OCI-LY3 (cell line): Measurements from ENCODE around the gene CAMTA1.

Experiments used
- H2AFZ ChIP-seq: fragments of 200-600, 300-600 bp; shearing (Covaris generic); 2 replicates; pipeline ENCODE4 v1.6.0; 2014; ENCODE audit warnings: antibody characterized with exemption, low read depth, low read length
- H3K27ac ChIP-seq: fragments of 200-600, 300-600 bp; sonication (generic); 2 replicates; pipeline ENCODE4 v1.5.1; 2014; ENCODE audit warnings: mild to moderate bottlenecking, low read length, moderate library complexity, mixed read lengths
- H3K27me3 ChIP-seq: fragments of 200-600, 300-600 bp; sonication (generic); 2 replicates; pipeline ENCODE4 v1.6.1; 2014; ENCODE audit warnings: low read depth, low read length, mixed read lengths
- H3K36me3 ChIP-seq: fragments of 200-600, 300-600 bp; sonication (generic); replicated peaks from 2 replicates; pipeline ENCODE3; 2014; ENCODE audit warnings: low read depth, low read length, mixed read lengths
- H3K4me1 ChIP-seq: fragments of 300-600, 200-600 bp; sonication (generic); 2 replicates; pipeline ENCODE4 v1.6.1; 2014; ENCODE audit warnings: low read length, mixed read lengths
- H3K4me2 ChIP-seq: fragments of 200-600, 300-600 bp; sonication (generic); 2 replicates; pipeline ENCODE4 v1.6.1; 2014; ENCODE audit warnings: low read length, mixed read lengths
- H3K4me3 ChIP-seq: fragments of 300-600, 200-600 bp; sonication (generic); 2 replicates; pipeline ENCODE4 v1.5.1; 2014; ENCODE audit warnings: antibody characterized with exemption, mild to moderate bottlenecking, low read length, moderate library complexity
- H3K79me2 ChIP-seq: fragments of 300-600, 200-600 bp; shearing (Covaris generic); 2 replicates; pipeline ENCODE4 v1.6.1; 2014; ENCODE audit warnings: mild to moderate bottlenecking, low read length, mixed read lengths
- H3K9ac ChIP-seq: fragments of 300-600, 200-600 bp; shearing (Covaris generic); 2 replicates; pipeline ENCODE4 v1.6.0; 2014; ENCODE audit warnings: mild to moderate bottlenecking, low read length, moderate library complexity
- H3K9me3 ChIP-seq: fragments of 200-600, 300-600 bp; shearing (Covaris generic); 2 replicates; pipeline ENCODE4 v1.6.1; 2014; ENCODE audit warnings: low read length, mixed read lengths; ENCODE audit not compliant: insufficient read depth
- H4K20me1 ChIP-seq: fragments of 200-600, 300-600 bp; sonication (generic); 2 replicates; pipeline ENCODE4 v1.6.1; 2016; ENCODE audit warnings: low read length, mixed read lengths; ENCODE audit not compliant: insufficient read depth
- CTCF ChIP-seq: fragments of 200-600, 300-600 bp; sonication (generic); IDR thresholded peaks from 2 replicates; pipeline ENCODE4 v1.5.1; 2014; ENCODE audit warnings: antibody characterized with exemption, low read length, low read depth
- EZH2phosphoT487 ChIP-seq: fragments of 200-600 bp; shearing (Covaris generic); IDR thresholded peaks from 2 replicates; pipeline ENCODE4 v1.6.1; 2018; ENCODE audit warnings: antibody characterized with exemption, mixed run types, low read depth

The CAMTA1 gene

DNA sequence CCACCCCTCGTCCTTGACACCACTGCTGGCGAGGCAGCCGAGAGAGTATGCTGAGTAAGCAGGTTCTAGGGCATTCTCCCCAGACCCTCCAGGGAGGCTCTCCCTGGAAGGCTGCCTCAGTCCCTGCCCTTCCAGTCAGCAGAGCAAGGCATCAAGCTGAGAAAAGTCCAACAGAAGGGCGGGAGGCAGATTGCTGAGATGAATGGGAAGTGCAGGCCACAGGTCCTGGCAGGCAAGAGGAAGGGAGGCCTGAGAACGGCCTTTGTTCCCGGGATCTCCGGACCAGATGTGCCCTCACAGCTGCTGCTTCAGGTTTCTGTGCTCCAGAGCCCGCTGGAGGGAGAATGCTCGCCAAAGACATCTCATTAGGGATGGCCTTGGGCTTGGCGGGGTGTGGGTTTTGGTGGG lies 715.8 kb downstream of the CAMTA1 start:
- H3K4me1 ChIP-seq: peaks cover 3% of the 10 kb centered on the region; the same call in 1 of the 2 replicates
- H3K36me3 ChIP-seq: no peaks in the 10 kb centered on the region
- TF ChIP-seq CTCF (no peak), EZH2phosphoT487 (no peak)
- no peaks in the 10 kb centered on the region for H4K20me1 ChIP-seq
- H3K4me2 ChIP-seq: no peak overlapping the region
- H2AFZ ChIP-seq: no peak overlapping the region
- no peaks in the 10 kb centered on the region for H3K27me3 ChIP-seq
- H3K9me3 ChIP-seq: no peaks in the 10 kb centered on the region
- H3K9ac ChIP-seq: no peak overlapping the region
- H3K27ac ChIP-seq: no peak overlapping the region
- no peaks in the 10 kb centered on the region for H3K79me2 ChIP-seq
- H3K4me3 ChIP-seq: no peak overlapping the region

- Histone ChIP-seq H2AFZ (no peak overlapping the region), H3K27me3 (no peaks in the 10 kb centered on the region), H3K27ac (no peak overlapping the region), H3K36me3 (no peaks in the 10 kb centered on the region), H4K20me1 (no peaks in the 10 kb centered on the region), H3K4me3 (no peak overlapping the region), H3K4me1 (peaks cover 3% of the 10 kb centered on the region; the same call in 1 of the 2 replicates), H3K9ac (no peak overlapping the region), H3K9me3 (no peaks in the 10 kb centered on the region), H3K4me2 (no peak overlapping the region), H3K79me2 (no peaks in the 10 kb centered on the region)
- TF ChIP-seq EZH2phosphoT487 (no peak), CTCF (no peak)
These were observed 716.7 kb downstream of the CAMTA1 start for GRCh38 chr1:7501723-7502603.

- Histone ChIP-seq H3K27me3 (no peaks in the 10 kb centered on the region), H3K9me3 (no peaks in the 10 kb centered on the region), H3K4me3 (no peak overlapping the region), H3K4me2 (0 out of 2 replicates have a peak overlapping the region, but pooled peaks have one; percentile 5), H3K79me2 (no peaks in the 10 kb centered on the region), H2AFZ (no peak overlapping the region), H3K9ac (no peak overlapping the region), H3K36me3 (no peaks in the 10 kb centered on the region), H3K27ac (no peak overlapping the region), H4K20me1 (no peaks in the 10 kb centered on the region), H3K4me1 (peaks cover 3% of the 10 kb centered on the region; the same call in 1 of the 2 replicates)
- TF ChIP-seq EZH2phosphoT487 (no peak), CTCF (no peak)
These were observed 718.6 kb downstream of the CAMTA1 start for GRCh38 chr1:7503691-7504437.

- TF ChIP-seq EZH2phosphoT487 (no peak), CTCF (no peak)
- Histone ChIP-seq H3K27ac (no peak overlapping the region), H3K4me1 (peaks cover 3% of the 10 kb centered on the region; the same call in 1 of the 2 replicates)
These were observed 719.1 kb downstream of the CAMTA1 start for GRCh38 chr1:7504438-7504720.

More at GRCh38 chr1:7504438-7504720, 719.1 kb downstream of the CAMTA1 start:
- Histone ChIP-seq H3K9me3 (no peaks in the 10 kb centered on the region), H3K36me3 (no peaks in the 10 kb centered on the region), H3K27me3 (no peaks in the 10 kb centered on the region), H3K4me3 (no peak overlapping the region), H2AFZ (no peak overlapping the region), H3K79me2 (no peaks in the 10 kb centered on the region), H4K20me1 (no peaks in the 10 kb centered on the region), H3K9ac (no peak overlapping the region), H3K4me2 (no peak overlapping the region)
